K562 (cell line): Measurements from ENCODE around the gene DAB2IP.

ENCODE experiments used
- CTCF ChIP-seq, 3 experiments: IDR thresholded peaks in 2 of 3; conservative IDR thresholded peaks in 1 of 3; 2 replicates each; pipeline ENCODE4 v1.5.1; 2011 to 2012; ENCODE audit warnings: low read length in 3 of 3, mild to moderate bottlenecking in 3 of 3, control low read depth in 2 of 3, improper control_type of control experiment in 1 of 3, inconsistent platforms in 1 of 3, low read depth in 1 of 3, mixed read lengths in 1 of 3, moderate library complexity in 1 of 3; ENCODE audit not compliant: insufficient read depth in 2 of 3
- EZH2 ChIP-seq: IDR thresholded peaks from 2 replicates; pipeline ENCODE4 v1.6.1; 2012; ENCODE audit warnings: low read depth, mild to moderate bottlenecking, inconsistent platforms, low read length, borderline replicate concordance
- GATAD2B ChIP-seq: fragments of 450-650 bp; IDR thresholded peaks from 2 replicates; pipeline ENCODE4 v1.6.1; 2017; ENCODE audit warnings: mild to moderate bottlenecking, borderline replicate concordance
- MXI1 ChIP-seq: IDR thresholded peaks from 2 replicates; pipeline ENCODE4 v1.6.1; 2011; ENCODE audit warnings: low read depth, mild to moderate bottlenecking, improper control_type of control experiment, low read length
- POLR2A ChIP-seq: fragments of 450-650 bp; conservative IDR thresholded peaks from 2 replicates; pipeline ENCODE4 v1.6.1; 2016
- TBL1XR1 ChIP-seq, 2 experiments: IDR thresholded peaks; 2 replicates each; pipeline ENCODE4 v1.6.1; 2012; ENCODE audit warnings: improper control_type of control experiment in 2 of 2, low read length in 2 of 2, mild to moderate bottlenecking in 1 of 2
- USF1 ChIP-seq: sonication (generic); formaldehyde crosslinking; IDR thresholded peaks from 2 replicates; pipeline ENCODE4 v1.9.0; 2022; ENCODE audit warnings: mild to moderate bottlenecking, missing genetic modification reagents
- ZNF507 ChIP-seq: conservative IDR thresholded peaks from 2 replicates; pipeline ENCODE4 v1.6.1; 2017; ENCODE audit warnings: missing genetic modification characterization, missing compliant biosample characterization
- TF ChIP-seq, protein P1 (sequence below): sonication (generic); formaldehyde crosslinking; IDR thresholded peaks from 2 replicates; pipeline ENCODE4 v1.9.0; 2022; ENCODE audit warnings: mild to moderate bottlenecking, missing genetic modification reagents

GRCh38 chr9:121638399-121638798 lies 13.0 kb upstream of the DAB2IP start:
- TF ChIP-seq ZNF507 (tag): no peak
- TF ChIP-seq CTCF (IDR thresholded peaks at IDR 0.05 in 2 of 3, conservative IDR thresholded peaks at IDR 0.05 in 1 of 3; ENCODE audit: insufficient read depth in 2 of 3, low read depth in 1 of 3, low read length in 3 of 3): no peak
- no peak for TF ChIP-seq MXI1
- TF ChIP-seq, protein P1, sequence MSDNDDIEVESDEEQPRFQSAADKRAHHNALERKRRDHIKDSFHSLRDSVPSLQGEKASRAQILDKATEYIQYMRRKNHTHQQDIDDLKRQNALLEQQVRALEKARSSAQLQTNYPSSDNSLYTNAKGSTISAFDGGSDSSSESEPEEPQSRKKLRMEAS (CRISPR knock-in tag): no peak
- TF ChIP-seq TBL1XR1 (IDR thresholded peaks at IDR 0.05; ENCODE audit: low read length in 2 of 2): no peak
- no peak for TF ChIP-seq EZH2
- TF ChIP-seq USF1: no peak
- TF ChIP-seq GATAD2B: no peak
- no peak for TF ChIP-seq POLR2A
